HAP-1 (cell line): Measurements from ENCODE around the gene PRDM16.
A peak's percentile ranks its signal among the peaks of the same experiment; 100 is the strongest.

ENCODE experiments used
- DNase-seq, 2 experiments: peaks; one replicate each; pipeline ENCODE4 v3.0.0-alpha.2; 2016 to 2020; ENCODE audit warnings: low spot score in 2 of 2
- H3K27me3 ChIP-seq: fragments of 250-450 bp; sonication (Bioruptor Pico); 2 replicates; pipeline ENCODE4 v1.5.1; 2020; ENCODE audit warnings: low read depth, mild to moderate bottlenecking, moderate library complexity
- H3K36me3 ChIP-seq: fragments of 250-450 bp; sonication (Bioruptor Pico); replicated peaks from 2 replicates; pipeline ENCODE4 v1.5.1; 2020; ENCODE audit warnings: mild to moderate bottlenecking
- H3K4me1 ChIP-seq: fragments of 250-450 bp; sonication (Bioruptor Pico); 2 replicates; pipeline ENCODE4 v1.5.1; 2020; ENCODE audit warnings: mild to moderate bottlenecking
- H3K4me3 ChIP-seq: fragments of 250-450 bp; sonication (Bioruptor Pico); 2 replicates; pipeline ENCODE4 v1.5.1; 2020; ENCODE audit warnings: mild to moderate bottlenecking, moderate library complexity
- H3K9me3 ChIP-seq: fragments of 250-450 bp; sonication (Bioruptor Pico); 2 replicates; pipeline ENCODE4 v1.5.1; 2020; ENCODE audit warnings: mild to moderate bottlenecking, moderate library complexity
- in situ Hi-C: fragments of 300-500 bp; cut with MboI; formaldehyde crosslinking; loops from 3 replicates; pipeline ENCODE4 v1.14.3; 2020; ENCODE audit warnings: low sequenced_read_pairs, inconsistent platforms, mixed read lengths

Gene PRDM16

DNA sequence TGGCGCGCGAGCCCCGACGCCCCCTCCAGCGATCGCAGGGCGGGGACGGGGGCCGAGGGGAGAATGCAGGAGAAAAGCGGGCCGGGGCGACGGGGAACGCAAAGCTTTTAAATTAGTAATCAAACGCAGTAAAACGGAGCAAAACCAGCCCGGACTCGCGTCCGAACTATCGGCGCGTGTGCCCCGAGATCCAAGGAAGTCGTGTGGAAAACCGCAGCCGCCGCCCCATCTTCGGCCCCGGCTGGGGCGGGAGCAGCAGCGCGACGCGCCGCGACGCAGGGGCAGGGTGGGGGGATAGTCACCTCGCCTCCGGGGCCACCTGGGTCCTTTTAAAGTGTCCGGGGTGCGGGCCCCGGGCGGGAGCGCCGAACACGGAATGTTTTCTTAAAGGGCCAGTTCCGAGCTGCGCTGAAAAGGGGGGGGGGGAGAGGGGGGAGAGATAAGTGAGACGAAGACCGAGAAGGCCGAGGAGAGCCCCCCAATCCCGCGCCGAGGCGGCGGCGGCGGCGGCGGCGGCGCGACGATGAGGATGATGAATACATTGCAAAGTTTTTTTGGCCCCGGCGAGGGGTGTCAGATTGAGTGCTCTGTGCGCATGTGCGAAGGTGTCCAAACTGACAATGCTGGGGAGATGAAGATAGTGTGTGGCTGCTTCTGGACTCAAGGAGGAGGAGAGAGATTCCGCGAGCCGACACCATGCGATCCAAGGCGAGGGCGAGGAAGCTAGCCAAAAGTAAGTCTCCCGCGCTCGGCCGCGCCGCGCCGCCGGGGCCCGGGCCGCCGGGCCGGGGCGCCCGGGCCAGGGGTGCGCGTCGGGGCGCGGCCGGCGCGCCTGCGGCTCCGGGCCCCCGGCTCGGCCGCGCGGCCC lies at the start of gene PRDM16:
Gene PRDM16 (plus strand): TSS at position 640 of the 868 bp plus-strand sequence. CDS start 57 bp downstream, at position 697.
- Histone ChIP-seq H3K4me3 (peak within 1 kb of the TSS; percentile 45), H3K4me1 (peaks cover 7% of the 10 kb centered on the region), H3K9me3 (no peaks in the 10 kb centered on the region), H3K27me3 (no peaks in the 10 kb centered on the region), H3K36me3 (no peaks in the 10 kb centered on the region)
- DNase-seq, result peak; percentile 72 to 80
- in situ Hi-C loops, result no loop called here

DNA sequence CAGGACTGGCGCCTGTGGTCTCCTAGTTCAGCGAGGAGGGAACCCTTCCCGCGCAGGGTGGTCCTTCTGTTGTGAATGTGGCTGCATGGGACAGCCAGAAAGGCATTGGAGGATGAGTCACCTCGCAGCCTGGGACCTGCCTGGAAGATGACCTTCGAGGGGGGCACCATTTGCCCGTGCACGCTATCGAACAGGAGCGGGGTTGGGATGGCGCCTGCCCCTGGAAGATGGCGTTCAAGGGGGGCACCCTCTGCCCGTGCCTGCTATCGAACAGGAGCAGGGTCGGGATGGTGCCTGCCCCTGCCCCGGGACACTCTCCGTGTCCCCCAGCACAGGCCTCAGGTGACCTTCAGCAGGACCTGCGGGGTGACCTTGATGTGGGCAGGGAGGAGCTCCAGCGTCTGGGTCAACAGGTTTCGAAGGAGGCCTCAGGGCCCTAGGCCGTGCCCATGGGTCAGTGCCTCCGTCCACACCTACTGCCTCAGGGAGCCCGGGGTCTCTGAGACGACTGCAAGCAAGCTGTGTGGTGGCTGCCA lies 49.4 kb upstream of the PRDM16 start:
- no peaks in the 10 kb centered on the region for H3K9me3 ChIP-seq
- H3K4me3 ChIP-seq, result no peak overlapping the region
- in situ Hi-C loops, result no loop called here
- H3K4me1 ChIP-seq, result no peaks in the 10 kb centered on the region
- peaks cover 77% of the 10 kb centered on the region for H3K27me3 ChIP-seq
- no peaks in the 10 kb centered on the region for H3K36me3 ChIP-seq
- DNase-seq, result no peak

DNA sequence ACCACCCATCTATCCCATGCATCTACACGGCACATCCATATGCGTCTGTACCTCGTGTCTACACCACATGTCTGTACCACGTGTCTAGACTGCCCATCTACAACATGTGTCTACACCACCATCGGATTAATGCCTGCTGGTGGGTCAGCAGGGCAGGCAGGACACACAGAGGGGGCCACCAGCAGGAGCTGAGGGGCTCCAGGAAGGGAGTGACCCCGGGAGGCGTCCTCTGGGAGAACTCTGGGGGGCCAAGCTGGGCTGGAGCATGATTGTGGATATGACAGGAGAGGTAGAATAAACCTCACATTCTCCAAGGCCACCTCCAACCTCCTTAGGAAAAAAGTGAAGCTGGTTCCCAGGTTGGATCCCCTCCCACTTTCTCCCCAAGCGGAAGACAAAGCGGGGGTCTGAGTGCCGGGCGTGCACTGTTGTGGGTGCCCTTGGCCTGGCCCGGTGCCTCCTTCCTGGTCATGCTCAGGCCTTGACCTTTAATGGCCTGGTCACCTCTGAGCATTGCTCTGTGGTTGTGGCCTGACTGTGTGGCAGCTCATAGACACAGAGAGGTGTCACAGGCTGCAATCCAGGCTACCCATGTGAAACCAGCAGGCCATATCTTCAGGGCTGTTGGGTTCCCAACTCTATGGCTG lies 48.6 kb upstream of the PRDM16 start:
- Histone ChIP-seq H3K27me3 (peaks cover 71% of the 10 kb centered on the region), H3K9me3 (no peaks in the 10 kb centered on the region), H3K36me3 (no peaks in the 10 kb centered on the region), H3K4me1 (no peaks in the 10 kb centered on the region), H3K4me3 (no peak overlapping the region)
- in situ Hi-C loops, result no loop called here
- no peak for DNase-seq

DNA sequence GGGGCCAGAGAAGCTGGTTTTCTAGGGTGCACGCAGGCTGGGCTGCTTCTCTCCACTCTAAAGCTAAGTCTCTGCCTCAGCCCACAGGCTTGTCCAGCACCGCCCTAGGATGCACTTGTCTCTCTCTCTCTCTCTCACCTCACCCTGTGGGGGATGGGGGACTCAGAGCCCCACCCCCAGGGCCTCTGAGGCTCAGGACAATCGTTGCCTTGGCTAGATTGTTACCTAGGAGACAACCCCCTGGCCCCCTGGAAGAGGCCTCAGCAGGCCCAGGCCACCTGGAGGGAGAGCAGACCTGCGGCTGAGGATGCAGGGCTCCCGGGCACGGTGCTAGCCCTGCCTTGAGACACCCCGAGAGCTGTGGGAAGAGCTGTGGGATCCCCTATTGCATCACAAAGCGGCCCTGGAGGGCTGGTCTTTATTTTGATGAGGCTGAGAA lies 47.8 kb upstream of the PRDM16 start, which contains the start of gene ACTRT2:
Gene ACTRT2 (plus strand): TSS at position 235 of the 439 bp plus-strand sequence. CDS start 220 bp downstream, outside the sequence.
- in situ Hi-C loops, result no loop called here
- Histone ChIP-seq H3K4me1 (no peaks in the 10 kb centered on the region), H3K36me3 (no peaks in the 10 kb centered on the region), H3K4me3 (no peak within 1 kb of the TSS), H3K27me3 (peaks cover 67% of the 10 kb centered on the region), H3K9me3 (no peaks in the 10 kb centered on the region)
- no peak for DNase-seq

DNA sequence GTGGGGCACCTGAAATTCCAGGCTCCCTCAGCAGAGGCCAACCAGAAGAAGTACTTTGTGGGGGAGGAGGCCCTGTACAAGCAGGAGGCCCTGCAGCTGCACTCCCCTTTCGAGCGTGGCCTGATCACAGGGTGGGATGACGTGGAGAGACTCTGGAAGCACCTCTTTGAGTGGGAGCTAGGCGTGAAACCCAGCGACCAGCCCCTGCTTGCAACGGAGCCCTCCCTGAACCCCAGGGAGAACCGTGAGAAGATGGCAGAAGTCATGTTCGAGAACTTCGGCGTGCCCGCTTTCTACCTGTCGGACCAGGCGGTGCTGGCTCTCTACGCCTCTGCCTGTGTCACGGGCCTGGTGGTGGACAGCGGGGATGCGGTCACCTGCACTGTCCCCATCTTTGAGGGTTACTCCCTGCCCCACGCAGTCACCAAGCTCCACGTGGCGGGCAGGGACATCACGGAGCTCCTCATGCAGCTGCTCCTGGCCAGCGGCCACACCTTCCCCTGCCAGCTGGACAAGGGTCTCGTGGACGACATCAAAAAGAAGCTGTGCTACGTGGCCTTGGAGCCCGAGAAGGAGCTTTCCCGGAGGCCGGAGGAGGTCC lies 47.1 kb upstream of the PRDM16 start:
- H3K4me1 ChIP-seq, result no peaks in the 10 kb centered on the region
- no peak overlapping the region for H3K4me3 ChIP-seq
- H3K27me3 ChIP-seq, result peaks cover 67% of the 10 kb centered on the region
- DNase-seq, result no peak
- no peaks in the 10 kb centered on the region for H3K9me3 ChIP-seq
- in situ Hi-C loops, result no loop called here
- H3K36me3 ChIP-seq, result no peaks in the 10 kb centered on the region

DNA sequence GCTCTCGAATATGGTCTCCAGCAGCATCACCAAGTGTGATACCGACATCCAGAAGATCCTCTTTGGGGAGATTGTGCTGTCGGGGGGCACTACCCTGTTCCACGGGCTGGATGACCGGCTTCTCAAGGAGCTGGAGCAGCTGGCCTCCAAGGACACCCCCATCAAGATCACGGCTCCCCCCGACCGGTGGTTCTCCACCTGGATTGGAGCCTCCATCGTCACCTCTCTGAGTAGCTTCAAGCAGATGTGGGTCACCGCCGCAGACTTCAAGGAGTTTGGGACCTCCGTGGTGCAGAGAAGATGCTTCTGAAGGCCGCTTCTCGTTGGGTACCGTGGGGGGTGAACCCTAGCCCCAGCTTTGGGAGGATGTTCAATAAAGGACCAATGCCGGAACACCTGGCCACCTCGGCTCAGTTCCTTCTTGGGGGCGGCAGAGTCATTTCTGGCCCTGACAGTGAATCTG lies 46.5 kb upstream of the PRDM16 start:
- Histone ChIP-seq H3K9me3 (no peaks in the 10 kb centered on the region), H3K4me3 (no peak overlapping the region), H3K36me3 (no peaks in the 10 kb centered on the region), H3K27me3 (peaks cover 61% of the 10 kb centered on the region), H3K4me1 (no peaks in the 10 kb centered on the region)
- no peak for DNase-seq
- in situ Hi-C loops, result no loop called here

DNA sequence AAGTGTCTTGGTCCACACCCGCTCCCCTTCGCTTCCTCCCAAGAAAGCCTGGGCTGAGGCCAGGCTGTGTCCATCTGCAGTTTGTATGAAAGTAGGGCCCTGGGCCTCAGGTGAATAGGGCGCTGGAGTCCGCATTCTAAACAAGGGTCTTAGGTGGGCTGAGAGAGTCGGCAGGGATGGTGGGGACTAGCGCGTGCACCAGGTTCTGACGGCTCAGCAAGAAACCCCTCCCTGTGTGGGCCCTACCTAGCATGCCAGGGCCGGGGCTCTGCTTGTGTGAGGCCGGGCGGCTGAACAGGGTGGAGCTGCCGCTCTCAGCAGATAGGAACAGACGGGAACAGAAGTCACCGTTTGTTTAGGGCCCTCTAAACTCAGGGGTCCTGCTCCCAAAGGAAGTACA lies 46.0 kb upstream of the PRDM16 start:
- DNase-seq, result no peak
- Histone ChIP-seq H3K27me3 (peaks cover 58% of the 10 kb centered on the region), H3K4me3 (no peak overlapping the region), H3K9me3 (no peaks in the 10 kb centered on the region), H3K36me3 (no peaks in the 10 kb centered on the region), H3K4me1 (no peaks in the 10 kb centered on the region)
- in situ Hi-C loops, result no loop called here

DNA sequence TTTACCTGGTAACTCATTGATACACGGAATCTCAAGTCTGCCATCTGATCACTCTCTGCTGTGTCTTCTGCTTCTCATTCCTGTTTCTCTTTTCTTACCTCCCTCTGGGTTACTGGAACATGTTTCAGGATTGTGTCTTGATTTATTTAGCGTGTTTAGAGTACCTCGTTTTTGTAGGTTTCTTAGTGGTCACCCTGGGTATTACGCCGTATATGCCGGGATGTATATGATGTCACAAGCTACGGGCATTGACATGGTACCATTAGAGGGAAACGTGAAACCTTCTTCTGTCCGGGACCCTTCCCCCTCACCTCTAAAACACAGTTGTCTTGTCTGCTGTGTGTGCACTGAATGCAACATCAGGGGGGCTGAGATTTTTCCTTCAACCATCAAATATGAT lies 45.0 kb upstream of the PRDM16 start:
- H3K4me1 ChIP-seq, result no peaks in the 10 kb centered on the region
- H3K36me3 ChIP-seq, result no peaks in the 10 kb centered on the region
- no peaks in the 10 kb centered on the region for H3K9me3 ChIP-seq
- in situ Hi-C loops, result no loop called here
- peaks cover 56% of the 10 kb centered on the region for H3K27me3 ChIP-seq
- no peak overlapping the region for H3K4me3 ChIP-seq
- no peak for DNase-seq

DNA sequence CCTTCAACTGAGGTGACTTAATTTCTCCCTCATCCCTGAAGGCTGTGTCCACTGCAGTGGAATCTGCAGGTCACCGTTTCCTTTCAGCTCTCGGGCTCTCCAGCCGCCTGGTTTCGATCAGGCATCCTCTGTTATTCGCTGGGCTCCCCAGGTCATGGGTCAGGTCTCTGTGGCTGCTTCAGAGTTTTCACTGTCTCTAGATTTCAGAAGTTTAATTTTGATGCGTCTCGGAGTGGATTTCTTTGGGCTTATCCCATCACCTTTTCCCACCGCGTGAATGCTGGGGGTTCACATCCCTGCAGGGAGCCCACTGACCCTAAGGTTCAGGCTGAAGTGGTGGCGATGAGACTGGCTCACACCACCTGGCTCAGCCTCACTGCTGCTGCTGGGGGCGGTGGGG lies 44.4 kb upstream of the PRDM16 start:
- no peaks in the 10 kb centered on the region for H3K9me3 ChIP-seq
- no peaks in the 10 kb centered on the region for H3K4me1 ChIP-seq
- H3K27me3 ChIP-seq, result peaks cover 52% of the 10 kb centered on the region
- no peak for DNase-seq
- in situ Hi-C loops, result no loop called here
- H3K4me3 ChIP-seq, result no peak overlapping the region
- no peaks in the 10 kb centered on the region for H3K36me3 ChIP-seq

DNA sequence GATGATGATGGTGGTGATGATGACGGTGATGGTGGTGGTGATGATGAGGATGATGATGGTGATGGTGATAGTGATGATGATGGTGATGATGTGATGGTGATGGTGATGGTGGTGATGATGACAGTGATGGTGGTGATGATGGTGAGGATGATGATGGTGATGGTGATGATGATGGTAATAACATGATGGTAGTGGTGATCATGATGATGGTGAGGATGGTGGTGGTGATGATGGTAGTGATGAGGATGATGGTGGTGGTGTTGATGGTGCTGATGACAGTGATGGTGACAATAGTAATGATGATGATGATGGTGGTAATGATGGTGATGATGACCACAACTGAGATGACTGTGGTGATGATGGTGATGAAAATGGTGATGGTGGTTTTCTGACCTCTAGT lies 42.9 kb upstream of the PRDM16 start:
- in situ Hi-C loops, result no loop called here
- Histone ChIP-seq H3K4me1 (no peaks in the 10 kb centered on the region), H3K36me3 (no peaks in the 10 kb centered on the region), H3K27me3 (peaks cover 56% of the 10 kb centered on the region), H3K4me3 (no peak overlapping the region), H3K9me3 (no peaks in the 10 kb centered on the region)
- DNase-seq, result no peak

DNA sequence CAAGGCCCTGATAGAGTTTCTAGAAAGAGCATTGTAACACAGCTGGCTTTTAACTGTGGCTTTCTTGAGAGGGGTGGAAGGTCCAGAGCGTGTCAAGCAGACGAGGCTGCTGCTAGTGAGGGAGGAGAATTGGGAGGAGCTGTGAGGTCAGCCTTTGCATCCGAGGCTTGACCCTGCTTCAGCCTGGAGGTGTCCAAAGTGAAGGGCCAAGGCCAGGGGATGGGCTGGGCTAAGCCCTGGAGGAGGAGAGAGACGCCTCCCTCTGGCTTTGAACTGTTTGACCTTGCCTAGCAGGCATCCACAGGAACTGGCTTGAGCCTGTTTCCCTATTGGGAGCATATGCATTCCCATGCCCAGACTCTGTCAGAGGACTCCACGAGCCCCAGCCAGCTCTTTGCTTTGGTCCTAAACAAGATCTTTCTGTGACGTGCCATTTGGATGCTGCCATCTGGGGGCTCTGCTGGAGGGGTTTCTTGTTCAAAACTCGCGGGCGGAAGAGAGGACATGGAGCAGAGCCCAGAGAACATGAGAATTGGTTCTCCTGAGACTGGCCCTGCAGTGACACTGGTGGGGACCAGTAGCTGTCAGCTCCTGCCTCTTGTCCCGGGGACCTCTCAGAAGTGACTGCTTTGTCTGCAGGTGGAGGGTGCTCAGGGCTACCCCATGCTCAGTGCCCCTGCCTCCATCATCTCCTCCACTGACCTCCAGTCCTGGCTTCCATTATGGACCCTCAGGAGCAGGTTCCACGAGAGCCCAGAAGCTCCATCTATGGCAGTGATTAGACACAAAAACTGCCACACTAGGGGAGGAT lies 42.2 kb upstream of the PRDM16 start:
- H3K27me3 ChIP-seq, result peaks cover 60% of the 10 kb centered on the region
- in situ Hi-C loops, result no loop called here
- no peaks in the 10 kb centered on the region for H3K4me1 ChIP-seq
- no peaks in the 10 kb centered on the region for H3K36me3 ChIP-seq
- no peak overlapping the region for H3K4me3 ChIP-seq
- no peaks in the 10 kb centered on the region for H3K9me3 ChIP-seq
- no peak for DNase-seq

DNA sequence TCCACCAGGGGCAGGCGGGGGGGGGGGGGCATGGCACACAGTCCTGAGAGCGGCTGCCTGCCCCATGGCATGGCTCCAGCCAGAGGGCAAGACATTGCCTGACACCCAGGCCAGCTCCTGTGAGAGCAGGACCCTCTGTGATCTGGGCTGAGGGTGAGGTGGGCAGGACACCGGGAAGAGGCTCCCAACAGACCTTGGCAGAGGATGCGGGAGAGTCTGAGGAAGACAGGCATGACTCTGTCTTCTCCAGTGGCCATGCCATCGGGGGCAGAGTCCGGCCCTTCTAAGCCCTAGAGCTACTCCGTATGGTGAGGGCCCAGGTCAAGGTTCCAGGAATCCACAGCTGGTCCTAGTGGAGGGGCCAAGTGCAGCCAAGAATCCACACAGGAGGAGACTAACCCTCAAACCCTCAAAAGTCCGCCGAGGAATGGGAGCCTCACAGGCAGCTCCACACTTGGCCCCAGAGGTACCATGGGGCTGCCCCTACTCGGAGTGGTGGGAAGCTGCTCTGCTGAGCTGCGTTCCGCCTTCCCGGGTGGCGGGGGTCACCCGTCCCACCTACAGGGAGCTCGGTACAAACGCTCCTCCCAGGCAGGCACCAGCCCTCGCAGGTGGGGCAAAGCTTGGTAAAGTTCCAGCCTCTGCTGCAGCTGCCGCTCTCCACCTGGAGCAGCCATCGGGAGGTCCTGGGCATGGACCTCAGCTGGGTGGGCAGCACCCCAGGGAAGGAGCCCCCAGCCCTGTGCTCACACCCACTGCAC lies 41.2 kb upstream of the PRDM16 start:
- in situ Hi-C loops, result no loop called here
- Histone ChIP-seq H3K9me3 (no peaks in the 10 kb centered on the region), H3K27me3 (peaks cover 58% of the 10 kb centered on the region), H3K4me1 (no peaks in the 10 kb centered on the region), H3K36me3 (no peaks in the 10 kb centered on the region), H3K4me3 (no peak overlapping the region)
- no peak for DNase-seq
